IPS-18c (cell line): ENCODE data around the gene HTR2B.
"Not testable (repeated sequence)": the region's sequence is repeated elsewhere in the genome, so short reads cannot be mapped to it uniquely, and the experiment has no call there.

Experiments used
- H3K4me3 ChIP-seq: 2 replicates; pipeline ENCODE4 v1.7.0; 2013; ENCODE audit warnings: low read depth, mild to moderate bottlenecking, low read length, moderate library complexity; ENCODE audit not compliant: insufficient read depth
- H3K9me3 ChIP-seq: one replicate; pipeline ENCODE4 v1.6.1; 2013; ENCODE audit warnings: mild to moderate bottlenecking, low read length, moderate library complexity; ENCODE audit not compliant: control insufficient read depth, insufficient read depth

The HTR2B gene

DNA sequence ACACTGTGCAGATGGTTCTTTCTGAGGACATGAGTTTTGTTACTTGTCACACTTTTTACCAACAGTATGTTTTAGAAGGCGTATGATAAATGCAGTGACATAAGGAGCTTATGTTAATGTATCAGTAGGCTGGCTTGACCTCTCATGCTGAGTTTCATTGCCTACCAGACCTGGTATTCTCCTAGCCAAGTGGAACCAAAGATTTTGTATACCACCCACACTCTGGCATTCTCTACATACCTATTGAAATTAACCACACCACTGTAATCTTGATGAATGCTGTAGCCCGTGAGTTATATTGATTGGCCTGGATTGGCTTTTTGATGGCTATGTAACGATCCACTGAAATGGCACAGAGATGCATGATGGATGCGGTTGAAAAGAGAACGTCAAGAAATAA is 11.4 kb downstream of the HTR2B start:
- H3K9me3 ChIP-seq = no peaks in the 10 kb centered on the region
- H3K4me3 ChIP-seq = no peak overlapping the region

DNA sequence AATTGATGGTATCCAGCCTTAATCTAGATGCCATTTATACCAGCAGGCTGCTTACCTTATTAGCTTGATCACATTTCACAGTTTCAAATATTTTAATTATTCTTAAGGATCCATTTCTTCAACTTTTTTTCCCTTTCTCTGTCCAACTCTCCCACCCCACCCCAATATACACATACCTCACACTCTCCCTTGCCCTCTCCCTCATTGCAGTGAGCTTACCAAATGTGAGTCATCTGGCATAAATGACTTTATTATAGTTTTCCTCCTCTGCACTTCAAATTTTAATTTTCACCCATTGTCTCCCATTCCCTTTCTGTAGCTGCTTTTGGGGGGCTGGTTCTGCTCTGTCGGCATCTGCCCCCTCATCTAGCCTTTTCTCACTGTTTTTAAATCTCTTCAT is 12.9 kb downstream of the HTR2B start:
- no peak overlapping the region for H3K4me3 ChIP-seq
- H3K9me3 ChIP-seq = no peaks in the 10 kb centered on the region

DNA sequence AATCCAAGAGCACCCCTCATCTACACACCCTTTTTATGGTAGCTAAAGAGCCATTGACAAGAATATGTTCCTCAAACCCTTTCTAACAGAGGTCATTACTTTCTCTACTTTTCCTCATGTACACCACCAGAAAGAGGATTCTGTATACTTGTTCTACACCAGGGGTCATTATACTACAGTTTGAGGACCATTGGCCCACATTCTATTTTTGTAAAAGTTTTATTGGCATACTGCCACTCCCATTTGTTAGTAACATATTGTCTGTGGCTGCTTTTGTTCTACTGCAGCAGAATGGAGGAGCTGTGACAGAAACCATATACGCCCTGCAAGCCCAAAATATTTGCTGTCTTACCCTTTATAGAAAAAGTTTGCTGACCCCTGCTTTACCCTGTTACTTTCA is 14.3 kb downstream of the HTR2B start:
- Histone ChIP-seq H3K9me3 (no peaks in the 10 kb centered on the region), H3K4me3 (no peak overlapping the region)

DNA sequence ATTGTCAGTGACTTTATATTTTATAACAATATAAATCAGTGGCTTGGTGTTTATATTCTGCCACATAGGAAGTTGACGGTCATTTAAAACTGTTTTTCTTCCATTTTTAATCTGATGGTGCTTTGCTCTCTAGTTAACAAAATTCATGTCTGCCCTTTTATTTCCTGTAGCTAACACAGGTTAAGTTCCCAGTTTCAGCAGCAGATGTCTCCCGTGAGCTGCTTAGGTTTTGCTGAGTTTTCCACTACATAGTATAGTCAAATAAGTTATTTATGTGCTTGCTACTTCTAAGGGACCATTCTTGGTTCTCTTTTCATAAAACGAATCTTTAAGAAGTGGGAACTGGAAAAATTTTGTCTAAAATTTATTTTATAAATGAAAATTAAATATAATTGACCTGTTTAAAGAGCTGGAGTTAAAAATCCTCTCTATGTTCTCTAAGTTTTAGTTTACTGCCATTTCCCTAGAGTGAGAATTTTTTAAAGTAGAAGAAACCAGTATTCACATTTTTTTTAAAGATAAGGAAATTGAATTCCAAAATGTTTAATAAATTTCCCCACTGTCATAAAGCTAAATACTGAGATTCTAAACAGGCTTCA is 20.6 kb downstream of the HTR2B start:
- Histone ChIP-seq H3K9me3 (peaks cover 2% of the 10 kb centered on the region), H3K4me3 (no peak overlapping the region)

DNA sequence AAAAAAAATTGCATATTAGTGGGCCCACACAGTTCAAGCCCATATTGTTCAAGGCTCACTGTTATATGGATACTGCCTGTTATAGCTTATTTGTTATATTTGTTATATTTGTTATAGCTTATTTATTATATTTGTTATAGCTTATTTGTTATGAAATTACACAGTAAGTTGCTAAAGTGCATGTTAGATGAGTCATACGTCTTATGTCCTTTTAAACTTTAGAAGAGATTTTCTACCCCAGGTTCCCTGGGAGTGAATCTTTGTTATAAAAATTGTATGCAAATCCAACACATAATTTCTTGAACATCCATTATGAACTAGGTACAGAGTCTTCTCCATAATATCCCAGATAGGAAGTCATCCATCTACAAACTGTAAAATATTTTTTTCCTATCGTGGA is 22.1 kb downstream of the HTR2B start:
- no peak overlapping the region for H3K4me3 ChIP-seq

DNA sequence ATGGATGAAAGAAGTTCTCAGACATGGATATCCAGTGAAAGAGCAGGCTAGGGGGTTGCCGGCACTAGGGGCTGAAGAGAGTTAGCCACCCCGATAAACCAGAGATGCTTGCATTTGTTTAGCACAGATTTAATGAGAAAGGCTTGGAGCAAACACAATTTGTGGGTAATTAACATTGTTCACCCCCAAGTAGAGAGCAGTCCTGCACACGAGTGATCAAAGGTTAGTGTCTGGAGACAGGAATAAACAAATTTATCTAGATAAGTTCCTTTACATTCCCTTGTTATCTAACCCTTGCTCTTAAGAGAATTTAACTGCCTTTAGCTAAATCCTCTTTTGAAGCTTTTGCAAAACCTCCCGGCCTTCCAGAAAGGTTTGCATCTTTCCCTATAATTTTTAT is 23.9 kb downstream of the HTR2B start:
- Histone ChIP-seq H3K4me3 (no peak overlapping the region), H3K9me3 (peaks cover 2% of the 10 kb centered on the region)

More for the DNA sequence above, 22.1 kb downstream of the HTR2B start:
- H3K9me3 ChIP-seq = peaks cover 2% of the 10 kb centered on the region

DNA sequence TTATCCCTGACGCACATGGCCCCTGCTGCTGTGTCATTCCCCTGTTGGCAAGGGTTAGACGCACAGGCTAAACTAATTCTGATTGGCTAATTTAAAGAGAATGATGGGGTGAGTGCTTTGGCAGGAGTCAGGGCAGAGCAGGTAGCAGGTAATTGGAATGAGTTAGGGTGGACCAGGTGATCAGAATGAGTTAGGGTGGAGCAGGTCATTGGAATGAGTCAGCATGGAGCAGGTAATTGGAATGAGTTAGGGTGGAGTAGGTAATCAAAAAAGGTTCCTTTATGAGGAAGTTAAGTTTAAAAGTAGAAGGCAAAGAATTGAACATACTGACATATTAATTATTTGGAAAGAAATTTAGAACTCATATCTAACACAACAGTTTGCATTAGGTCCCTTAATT is 24.5 kb downstream of the HTR2B start:
- not testable (repeated sequence) for H3K9me3 ChIP-seq, H3K4me3 ChIP-seq

DNA sequence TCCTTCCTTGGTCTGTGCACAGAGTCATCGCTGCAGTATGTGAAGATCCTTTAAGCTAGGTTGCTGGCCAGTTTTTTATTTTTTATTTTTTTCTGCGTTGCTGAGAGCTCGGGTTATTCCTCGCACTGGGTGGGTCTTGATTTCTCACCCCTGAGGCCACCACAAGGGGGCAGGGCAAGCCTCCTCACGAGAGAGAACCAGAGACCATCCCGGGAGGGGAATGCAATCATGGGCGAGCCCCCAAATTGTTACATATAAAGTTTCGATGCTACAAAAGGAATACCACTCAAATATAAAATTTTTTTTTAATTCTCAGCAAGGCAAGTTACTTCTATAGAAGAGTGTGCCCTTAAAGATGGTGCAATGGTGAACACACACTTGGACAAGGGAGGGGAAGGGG is 24.9 kb downstream of the HTR2B start:
- H3K4me3 ChIP-seq = no peak overlapping the region
- H3K9me3 ChIP-seq = peaks cover 2% of the 10 kb centered on the region

DNA sequence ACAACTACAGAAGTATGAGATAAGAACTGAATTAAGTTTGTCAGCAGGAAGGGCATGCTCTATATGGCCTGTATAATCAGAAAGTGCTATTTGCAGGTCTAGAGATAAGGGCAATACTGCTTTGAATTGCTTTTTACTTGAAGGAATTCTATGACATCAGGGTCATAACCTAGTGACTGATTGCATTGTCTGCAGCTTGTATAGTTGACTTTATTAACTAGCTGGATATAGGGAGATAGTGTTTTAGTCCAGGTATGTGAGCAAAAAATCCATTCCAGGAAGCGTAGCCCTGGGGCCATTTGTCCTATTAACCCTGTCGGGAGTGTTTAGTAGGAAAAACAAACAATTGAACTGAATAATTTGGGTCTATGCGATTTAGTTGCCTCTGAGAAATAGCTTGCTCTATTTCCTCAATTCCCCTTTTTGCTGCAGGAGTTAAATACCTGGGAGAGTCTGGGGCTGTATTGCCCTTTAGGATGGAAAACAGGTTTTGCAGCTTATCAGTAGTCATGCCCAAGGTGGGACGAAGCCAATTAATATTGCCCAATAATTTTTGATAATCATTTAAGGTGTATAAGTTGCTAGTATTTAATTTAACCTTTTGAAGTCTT is 30.0 kb downstream of the HTR2B start:
- Histone ChIP-seq H3K4me3 (no peak overlapping the region), H3K9me3 (peaks cover 2% of the 10 kb centered on the region)

DNA sequence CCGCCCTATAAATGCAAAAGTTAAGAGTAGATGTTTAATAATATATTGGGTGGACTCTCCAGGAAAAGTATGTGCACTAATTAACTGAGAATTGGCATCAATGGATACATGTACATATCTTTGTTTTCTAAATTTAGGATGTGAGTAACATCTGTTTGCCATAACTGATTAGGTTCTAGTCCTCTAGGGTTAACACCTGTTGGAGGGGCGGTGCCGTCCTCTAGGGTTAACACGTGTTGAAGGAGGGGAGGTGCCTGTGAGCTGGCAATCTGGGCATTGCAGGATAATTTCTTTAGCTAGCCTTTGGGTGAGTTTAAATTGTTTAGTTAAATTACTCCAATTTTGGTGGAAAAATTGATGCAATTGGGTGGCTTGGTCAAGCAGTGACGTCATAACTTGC is 30.9 kb downstream of the HTR2B start:
- peaks cover 2% of the 10 kb centered on the region for H3K9me3 ChIP-seq

DNA sequence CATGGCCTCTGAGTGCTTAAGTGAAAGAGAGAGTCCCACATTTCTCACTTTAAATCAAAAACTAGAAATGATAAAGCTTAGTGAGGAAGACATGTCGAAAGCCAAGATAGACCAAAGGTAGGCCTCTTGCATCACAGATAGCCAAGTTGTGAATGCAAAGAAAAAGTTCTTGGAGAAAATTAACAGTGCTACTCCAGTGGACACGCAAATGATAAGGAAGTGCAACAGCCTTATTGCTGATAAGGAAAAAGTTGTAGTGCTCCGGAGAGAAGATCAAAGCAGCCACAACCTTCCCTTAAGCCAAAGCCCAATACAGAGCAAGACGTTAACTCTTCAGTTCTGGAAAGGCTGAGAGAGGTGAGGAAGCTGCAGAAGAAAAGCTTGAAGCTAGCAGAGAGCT is 36.1 kb downstream of the HTR2B start:
- H3K4me3 ChIP-seq = no peak overlapping the region
- H3K9me3 ChIP-seq = peaks cover 2% of the 10 kb centered on the region

More for the DNA sequence above, 30.9 kb downstream of the HTR2B start:
- H3K4me3 ChIP-seq = no peak overlapping the region

DNA sequence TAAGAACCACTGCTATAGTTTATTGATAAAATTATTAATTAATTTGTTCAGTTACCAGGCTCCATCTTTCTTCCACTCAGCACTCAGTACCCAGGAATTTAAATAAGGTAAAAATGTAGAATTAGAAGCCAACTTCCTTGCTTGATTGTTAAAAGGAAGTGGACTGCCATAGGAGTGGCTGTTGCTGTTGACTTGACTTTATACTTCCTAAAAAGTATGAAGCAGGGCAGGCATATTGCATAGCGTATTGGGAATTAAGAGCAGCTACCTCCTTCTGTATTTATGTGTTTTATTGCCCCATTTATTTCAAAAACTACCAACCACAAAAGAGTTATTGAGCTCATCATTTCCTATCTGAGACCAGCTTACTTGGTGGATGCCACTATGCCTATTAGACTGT is 40.3 kb downstream of the HTR2B start:
- no peaks in the 10 kb centered on the region for H3K9me3 ChIP-seq

DNA sequence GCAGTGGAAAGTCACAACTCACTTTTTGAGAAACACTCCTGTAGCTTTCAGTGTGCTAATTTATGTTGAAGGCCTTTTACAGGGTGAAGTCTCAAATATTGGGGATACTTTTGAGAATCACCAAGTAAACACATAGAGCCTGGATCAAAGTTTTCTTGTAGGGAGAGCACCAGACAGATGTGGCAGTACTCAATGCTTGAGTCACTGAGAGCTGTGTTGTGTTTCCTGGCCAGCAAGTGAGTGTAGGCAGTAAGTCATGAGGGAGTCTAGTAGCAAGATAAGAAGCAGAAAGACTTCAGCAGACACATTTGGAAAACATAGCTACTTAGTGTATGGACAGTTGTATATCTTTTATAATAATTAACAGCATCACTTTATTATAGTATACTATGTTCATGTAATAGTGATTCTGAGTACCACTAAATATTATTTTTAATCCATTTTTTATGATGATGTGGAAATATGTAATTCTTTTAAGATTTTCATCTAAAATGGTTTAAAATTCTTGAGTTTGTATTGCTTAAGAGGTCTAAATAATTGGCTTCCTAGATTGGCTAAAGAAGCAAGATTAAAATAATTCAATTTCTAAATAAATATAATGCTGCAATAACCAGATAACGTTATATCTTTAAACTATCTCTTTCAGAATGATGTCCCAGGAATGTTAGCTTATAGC is 55.3 kb downstream of the HTR2B start:
- Histone ChIP-seq H3K4me3 (no peak overlapping the region), H3K9me3 (no peaks in the 10 kb centered on the region)

More for the DNA sequence above, 40.3 kb downstream of the HTR2B start:
- H3K4me3 ChIP-seq = no peak overlapping the region

DNA sequence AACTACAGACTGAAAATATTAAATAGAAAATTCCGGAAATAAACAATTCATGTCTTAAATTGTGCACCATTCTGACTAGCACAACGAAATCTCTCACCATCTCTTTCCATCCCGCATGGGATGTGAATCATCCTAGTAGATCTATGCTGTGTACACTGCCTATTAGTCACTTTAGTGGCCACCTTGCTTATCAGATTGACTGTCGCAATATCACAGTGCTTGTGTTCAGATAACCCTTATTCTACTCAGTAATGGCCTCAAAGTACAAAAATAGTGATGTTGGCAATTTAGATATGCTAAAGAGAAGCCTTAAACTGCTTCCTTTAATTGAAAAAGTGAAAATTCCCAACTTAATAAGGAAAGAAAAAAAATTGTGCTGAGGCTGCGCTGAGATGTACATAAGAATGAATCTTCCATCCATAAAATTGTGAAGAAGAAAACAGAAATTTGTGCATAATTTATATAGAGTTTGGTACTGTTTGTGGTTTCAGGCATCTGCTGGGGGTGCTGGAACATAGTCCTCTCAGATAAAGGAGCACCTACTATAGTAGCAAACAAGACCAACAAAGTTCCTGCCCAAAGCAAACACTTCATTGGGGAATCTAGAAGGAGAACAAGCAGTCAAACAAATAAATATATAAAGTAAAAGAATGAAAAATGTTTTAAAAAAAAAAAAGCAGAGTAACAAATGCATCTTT is 56.2 kb downstream of the HTR2B start:
- Histone ChIP-seq H3K4me3 (no peak overlapping the region), H3K9me3 (no peaks in the 10 kb centered on the region)

DNA sequence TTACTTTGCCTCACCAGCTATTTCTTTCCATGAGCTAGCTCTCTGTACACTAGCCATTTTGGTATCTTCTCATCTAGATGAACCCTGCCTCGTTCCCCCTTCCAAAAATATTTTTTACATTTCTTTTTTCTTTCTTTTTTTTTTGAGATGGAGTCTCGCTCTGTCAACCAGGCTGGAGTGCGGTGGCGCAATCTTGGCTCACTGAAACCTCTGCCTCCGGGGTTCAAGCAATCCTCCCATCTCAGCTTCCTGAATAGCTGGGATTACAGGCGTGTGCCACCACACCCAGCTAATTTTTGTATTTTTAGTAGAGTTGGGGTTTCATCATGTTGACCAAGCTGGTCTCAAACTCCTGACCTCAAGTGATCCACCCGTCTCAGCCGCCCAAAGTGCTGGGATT is 57.3 kb downstream of the HTR2B start:
- H3K4me3 ChIP-seq = not testable (repeated sequence)

DNA sequence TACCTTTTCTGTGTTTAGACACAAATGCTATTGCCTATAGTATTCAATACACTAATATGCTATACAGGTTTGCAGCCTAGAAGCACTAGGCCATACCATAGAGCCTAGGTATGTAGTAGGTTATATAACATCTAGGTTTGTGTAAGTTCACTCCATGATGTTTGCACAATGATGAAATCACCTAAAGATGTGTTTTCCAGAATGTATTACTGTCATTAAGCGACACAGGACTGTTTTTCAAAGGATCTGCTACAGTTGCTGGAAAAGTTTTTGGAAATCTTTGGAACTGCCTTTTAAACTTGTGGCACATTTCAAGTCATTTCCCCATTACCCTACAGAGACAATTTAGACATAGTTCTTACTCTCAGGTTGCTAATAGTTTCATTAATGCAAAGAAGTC is 58.9 kb downstream of the HTR2B start:
- H3K9me3 ChIP-seq = no peaks in the 10 kb centered on the region

More for the DNA sequence above, 57.3 kb downstream of the HTR2B start:
- H3K9me3 ChIP-seq = not testable (repeated sequence)

DNA sequence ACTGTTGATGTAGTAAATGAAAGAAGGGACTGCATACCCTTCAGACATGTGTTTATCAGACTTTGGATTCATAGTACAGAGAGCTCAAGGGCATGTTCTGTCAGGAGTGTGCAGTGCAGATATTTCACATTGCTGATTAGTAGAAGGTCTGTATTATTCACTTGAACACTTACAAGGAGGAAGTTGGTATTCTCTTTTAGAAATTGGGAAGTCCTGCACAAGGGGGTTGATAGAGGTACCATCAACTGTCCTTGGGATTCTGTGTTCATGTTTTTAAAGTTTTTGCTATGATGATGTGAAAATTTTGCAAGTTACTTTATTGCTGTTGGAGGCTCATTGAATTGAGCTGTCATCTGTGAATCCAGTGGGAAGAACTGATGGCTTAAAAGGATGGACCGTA is 61.5 kb downstream of the HTR2B start:
- H3K9me3 ChIP-seq = no peaks in the 10 kb centered on the region
- H3K4me3 ChIP-seq = no peak overlapping the region

More for the DNA sequence above, 58.9 kb downstream of the HTR2B start:
- no peak overlapping the region for H3K4me3 ChIP-seq

DNA sequence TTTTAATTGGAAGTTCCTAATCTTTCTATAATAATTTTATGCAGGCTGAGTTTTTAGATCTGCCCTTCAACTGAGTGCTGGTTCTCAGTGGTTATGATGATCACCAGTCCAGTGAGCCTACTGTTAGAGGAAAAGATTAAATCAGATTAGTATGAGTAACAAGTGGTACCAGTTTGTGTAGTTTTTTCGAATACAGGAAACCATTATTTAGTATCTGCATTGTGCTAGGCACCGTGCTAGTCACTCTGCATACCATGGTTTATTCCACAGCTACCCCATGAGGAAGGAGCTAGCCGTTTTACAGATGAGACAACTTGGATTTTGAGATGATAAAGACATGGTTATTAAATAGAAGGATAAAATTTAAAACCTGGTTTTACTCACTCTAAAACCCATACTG is 62.1 kb downstream of the HTR2B start:
- no peak overlapping the region for H3K4me3 ChIP-seq
- no peaks in the 10 kb centered on the region for H3K9me3 ChIP-seq
